Amygdala (tissue), 56 donors: ENCODE measurements around the gene AEBP2.
"Not testable (repeated sequence)": the region's sequence is repeated elsewhere in the genome, so short reads cannot be mapped to it uniquely, and the experiment has no call there.

Experiments used
- DNase-seq, 56 donors: peaks; one replicate each; lab custom pipeline; 2025; lab: John Stamatoyannopoulos, UW

AEBP2 gene

GRCh38 chr12:19421503-19422282 is 17.6 kb upstream of the AEBP2 start:
- DNase-seq, result no peak

DNA sequence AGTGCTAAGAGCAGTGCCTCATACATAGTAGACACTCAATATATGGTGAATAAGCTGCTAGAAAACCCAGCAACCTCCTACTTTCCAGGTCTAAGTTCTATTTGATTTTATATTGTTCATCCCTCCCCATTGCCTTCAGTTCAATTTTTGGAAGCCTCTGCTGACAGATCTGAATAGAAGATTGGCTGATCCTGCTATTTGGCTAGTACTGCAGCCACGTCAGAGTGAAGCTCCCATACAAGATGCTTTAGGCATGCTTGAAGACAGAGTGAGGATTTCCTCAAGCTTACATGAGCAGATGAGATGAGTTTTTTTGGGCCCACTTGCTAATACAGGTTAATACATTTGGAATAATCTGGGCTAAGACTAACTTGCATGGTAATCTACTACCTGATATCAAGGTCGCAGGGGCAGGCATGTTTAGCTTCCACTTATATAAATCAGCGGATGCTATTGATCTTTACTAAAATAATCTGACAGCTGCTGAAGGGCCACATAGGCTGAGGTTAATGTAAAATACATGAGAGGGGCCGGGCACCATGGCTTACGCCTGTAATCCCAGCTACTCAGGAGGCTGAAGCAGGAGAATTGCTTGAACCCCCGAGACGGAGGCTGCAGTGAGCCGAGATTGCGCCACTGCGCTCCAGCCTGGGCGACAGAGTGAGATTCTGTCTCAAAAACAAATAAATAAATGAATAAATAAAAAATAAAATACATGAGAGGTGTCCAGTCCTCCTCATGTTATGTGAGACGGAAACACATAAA is 15.9 kb upstream of the AEBP2 start:
- no peak for DNase-seq

- DNase-seq, result no peak
Observed at GRCh38 chr12:19428246-19428645, 11.0 kb upstream of the AEBP2 start.

DNA sequence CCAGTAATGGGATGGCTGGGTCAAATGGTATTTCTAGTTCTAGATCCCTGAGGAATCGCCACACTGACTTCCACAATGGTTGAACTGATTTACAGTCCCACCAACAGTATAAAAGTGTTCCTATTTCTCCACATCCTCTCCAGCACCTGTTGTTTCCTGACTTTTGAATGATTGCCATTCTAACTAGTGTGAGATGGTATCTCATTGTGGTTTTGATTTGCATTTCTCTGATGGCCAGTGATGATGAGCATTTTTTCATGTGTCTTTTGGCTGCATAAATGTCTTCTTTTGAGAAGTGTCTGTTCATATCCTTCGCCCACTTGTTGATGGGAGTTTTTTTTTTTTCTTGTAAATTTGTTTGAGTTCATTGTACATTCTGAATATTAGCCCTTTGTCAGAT is 9.8 kb upstream of the AEBP2 start:
- DNase-seq, result not testable (repeated sequence)

DNA sequence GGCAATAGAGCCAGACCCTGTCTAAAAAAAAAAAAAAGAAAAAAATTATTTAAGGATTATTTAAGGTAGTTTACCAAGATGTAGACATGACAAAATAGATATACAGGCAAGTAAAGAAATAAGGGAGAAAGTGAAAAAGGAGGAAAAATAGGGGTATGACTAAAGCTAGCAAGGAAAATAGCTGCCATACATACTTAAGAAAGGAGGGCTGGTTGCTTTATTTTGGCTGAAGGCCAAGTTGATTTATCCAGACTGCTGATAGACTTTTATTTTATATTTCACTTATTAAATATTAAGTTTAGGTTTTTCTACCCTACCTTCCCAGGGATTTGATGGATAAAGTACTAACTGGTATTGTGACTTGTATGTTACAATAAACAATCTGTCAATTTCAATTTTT is 8.3 kb upstream of the AEBP2 start:
- no peak for DNase-seq

- peak in 1 of 56 donors; percentile 9 for DNase-seq
Observed at GRCh38 chr12:19431407-19432308, 7.6 kb upstream of the AEBP2 start.

GRCh38 chr12:19432309-19433170 is 6.8 kb upstream of the AEBP2 start:
- no peak for DNase-seq

DNA sequence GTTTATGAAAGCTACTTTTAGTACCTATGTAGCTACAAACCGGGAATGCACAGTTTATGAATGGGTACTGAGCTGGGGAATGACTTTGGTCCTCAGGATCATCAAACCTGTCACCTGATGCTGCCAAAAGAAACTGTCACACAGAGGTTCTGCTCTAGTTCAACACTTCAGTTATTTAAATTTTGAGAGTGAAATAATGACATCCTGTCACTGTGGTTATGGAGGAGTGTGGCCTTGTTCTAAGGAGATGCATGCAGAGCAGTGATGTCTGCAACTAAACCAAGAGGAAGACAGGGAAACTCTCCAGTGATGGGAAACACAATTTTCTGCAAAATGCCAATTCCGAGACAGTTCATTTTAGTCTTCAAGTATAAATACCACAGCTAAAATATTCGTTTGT is 4.8 kb upstream of the AEBP2 start:
- DNase-seq, result no peak

GRCh38 chr12:19435831-19436497 is 3.3 kb upstream of the AEBP2 start:
- DNase-seq, result no peak

- DNase-seq, result no peak
Observed at GRCh38 chr12:19436931-19437330, 2.4 kb upstream of the AEBP2 start.

GRCh38 chr12:19437996-19438395 is 1.3 kb upstream of the AEBP2 start:
- no peak for DNase-seq

DNA sequence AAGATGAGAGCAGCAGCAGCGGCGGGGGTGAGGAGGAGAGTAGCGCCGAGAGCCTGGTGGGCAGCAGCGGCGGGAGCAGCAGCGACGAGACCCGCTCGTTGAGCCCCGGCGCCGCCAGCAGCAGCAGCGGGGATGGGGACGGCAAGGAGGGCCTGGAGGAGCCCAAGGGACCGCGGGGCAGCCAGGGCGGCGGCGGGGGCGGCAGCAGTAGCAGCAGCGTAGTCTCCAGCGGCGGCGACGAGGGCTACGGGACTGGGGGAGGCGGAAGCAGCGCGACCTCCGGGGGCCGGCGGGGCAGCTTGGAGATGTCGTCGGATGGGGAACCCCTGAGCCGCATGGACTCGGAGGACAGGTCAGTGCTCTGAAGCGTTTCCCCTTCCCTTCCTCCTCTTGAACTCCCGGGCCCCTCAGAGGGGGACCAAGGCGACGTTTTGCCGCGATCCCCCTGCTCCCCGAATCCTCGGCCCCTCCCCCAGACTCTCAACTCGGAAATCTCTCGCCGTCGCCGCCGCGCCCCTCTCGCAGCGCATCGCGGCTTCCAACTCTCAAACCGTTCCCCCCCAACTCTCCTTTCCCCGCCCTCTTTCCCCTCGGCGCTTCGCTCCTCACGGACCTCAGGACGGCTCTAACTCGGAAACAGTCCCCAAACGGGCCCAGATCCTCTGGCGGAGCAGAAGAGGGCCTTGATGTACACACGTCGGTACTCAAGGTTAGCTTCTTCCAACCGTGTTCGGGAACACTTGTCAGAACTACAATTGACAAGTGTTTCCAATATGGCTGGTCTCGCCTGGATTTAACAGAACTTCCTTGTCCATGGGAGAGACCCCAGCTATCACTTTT is 947 bp downstream of the AEBP2 start:
- peak in 45 of 56 donors; percentile 2 to 69 (median 43) for DNase-seq

- no peak for DNase-seq
Observed at GRCh38 chr12:19440916-19441315, 1.6 kb downstream of the AEBP2 start.

- no peak for DNase-seq
Observed at GRCh38 chr12:19443585-19443984, 4.3 kb downstream of the AEBP2 start.

- no peak for DNase-seq
Observed at GRCh38 chr12:19444097-19444496, 4.8 kb downstream of the AEBP2 start.

GRCh38 chr12:19447386-19447785 is 8.1 kb downstream of the AEBP2 start:
- no peak for DNase-seq

DNA sequence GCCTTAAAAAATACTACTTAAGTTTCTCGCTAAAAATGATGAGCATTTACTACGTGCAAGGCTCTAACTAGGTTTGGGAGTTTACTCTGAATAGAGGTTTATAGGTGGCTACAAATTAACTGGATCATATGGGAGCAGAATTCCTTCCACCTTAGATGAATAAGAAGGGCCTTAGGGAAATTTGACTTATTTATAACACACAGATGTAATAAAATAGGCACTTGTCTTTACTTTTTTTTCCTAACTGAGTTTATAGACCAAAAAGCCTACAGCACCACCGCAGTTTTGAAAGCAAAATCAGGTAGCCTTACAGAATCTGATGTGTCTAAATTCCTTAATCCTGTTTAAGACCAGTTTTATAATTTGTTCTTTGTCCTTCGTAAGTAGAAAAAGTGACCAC is 10.5 kb downstream of the AEBP2 start:
- DNase-seq, result no peak

DNA sequence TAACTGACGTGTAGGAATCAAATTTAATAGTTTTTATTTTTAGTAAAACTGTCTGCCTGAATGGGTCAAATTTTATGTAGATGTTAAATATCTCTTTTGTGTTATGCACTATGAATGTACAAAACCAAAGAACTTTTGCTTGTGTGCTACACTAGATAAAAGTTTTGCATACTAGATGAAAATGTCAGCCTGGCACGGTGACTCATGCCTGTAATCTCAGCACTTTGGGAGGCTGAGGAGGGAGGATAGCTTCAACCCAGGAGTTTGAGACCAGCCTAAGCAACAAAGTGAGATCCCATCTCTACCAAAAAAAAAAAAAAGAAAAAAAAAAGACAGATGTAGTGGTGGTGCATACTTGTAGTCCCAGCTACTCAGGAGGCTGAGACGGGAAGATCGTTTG is 11.1 kb downstream of the AEBP2 start:
- DNase-seq, result no peak

DNA sequence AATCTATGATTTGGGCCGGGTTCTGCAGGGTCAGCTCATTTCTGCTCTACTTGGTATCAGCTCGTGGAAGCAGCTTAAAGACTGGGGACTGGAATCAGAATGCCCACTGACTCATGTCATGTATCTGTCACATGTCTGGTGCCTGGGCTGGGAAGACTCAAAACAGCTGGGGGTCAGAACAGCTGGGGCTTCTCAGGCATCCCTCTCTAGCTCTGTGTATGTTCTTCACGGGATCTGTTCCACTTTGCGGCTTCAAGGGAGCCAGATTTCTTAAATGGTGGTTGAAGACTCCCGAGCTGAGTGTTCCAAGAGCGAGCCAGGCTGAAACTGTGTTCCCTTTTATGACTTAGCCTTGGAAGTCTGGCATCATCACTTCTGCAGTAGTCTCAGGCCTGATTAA is 11.9 kb downstream of the AEBP2 start:
- no peak for DNase-seq
